Activated CD4-positive, CD25-positive, alpha-beta regulatory T cell (primary cell): ENCODE data around the gene TNS3.

Experiments used
- DNase-seq, 4 experiments: peaks; one replicate each; lab custom pipeline; 2025; lab: John Stamatoyannopoulos, UW

TNS3 gene

DNA sequence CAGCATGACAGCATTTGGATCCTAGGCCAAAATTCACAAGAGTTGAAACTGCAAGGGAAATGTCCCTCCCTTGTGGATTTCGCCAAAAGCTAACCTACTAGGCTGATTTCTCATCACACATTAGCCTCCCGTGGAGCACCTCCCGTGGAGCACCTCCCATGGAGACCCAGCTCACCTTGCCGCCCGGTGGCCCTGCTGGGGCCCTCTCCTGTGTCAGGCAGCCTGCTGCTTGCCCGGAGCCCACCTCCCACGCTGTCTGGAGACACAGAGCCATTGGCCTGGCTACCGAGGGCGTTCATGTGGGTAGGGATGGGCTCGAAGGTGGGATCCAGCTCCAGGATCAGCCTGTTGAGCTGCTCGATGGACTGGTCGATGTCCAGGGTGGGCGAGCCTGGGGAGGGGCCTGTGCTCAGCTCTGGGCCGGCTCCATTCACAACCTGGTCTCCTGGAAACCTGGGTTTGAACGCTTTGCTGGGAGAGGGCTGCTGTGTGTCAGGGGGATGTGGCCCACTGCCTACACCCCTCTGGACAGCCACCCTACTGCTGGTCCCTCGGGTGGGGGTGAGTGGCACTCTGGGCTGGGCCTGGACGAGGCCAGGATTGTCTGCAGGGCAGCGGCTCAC is 213.6 kb downstream of the TNS3 start:
- DNase-seq: no peak

- no peak for DNase-seq
Observed at GRCh38 chr7:47367369-47367768, 214.5 kb downstream of the TNS3 start.

DNA sequence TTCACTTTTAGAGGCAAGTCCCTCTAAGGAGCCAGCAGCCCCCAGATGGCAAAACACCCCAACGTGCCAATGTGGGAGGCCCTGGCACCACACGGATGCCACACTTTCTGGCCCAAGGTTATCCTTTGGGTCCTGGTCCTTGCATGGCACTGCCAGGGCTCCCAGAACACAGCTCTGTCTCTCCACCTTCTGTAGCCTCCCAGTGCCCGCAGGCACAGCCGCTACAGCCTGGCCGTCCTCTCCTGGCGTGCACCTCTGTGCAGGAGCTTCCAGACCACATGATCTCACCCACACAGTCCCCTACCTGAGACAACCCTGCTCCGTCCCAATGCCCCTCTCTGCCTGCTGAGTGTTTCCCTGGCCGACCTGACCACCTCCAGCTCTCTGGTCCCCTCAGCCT is 215.0 kb downstream of the TNS3 start:
- no peak for DNase-seq

GRCh38 chr7:47366211-47366610 is 215.7 kb downstream of the TNS3 start:
- no peak for DNase-seq

- no peak for DNase-seq
Observed at GRCh38 chr7:47362984-47363383, 218.9 kb downstream of the TNS3 start.

- DNase-seq: no peak
Observed at GRCh38 chr7:47361746-47362215, 220.1 kb downstream of the TNS3 start.

GRCh38 chr7:47361236-47361635 is 220.7 kb downstream of the TNS3 start:
- DNase-seq: no peak

DNA sequence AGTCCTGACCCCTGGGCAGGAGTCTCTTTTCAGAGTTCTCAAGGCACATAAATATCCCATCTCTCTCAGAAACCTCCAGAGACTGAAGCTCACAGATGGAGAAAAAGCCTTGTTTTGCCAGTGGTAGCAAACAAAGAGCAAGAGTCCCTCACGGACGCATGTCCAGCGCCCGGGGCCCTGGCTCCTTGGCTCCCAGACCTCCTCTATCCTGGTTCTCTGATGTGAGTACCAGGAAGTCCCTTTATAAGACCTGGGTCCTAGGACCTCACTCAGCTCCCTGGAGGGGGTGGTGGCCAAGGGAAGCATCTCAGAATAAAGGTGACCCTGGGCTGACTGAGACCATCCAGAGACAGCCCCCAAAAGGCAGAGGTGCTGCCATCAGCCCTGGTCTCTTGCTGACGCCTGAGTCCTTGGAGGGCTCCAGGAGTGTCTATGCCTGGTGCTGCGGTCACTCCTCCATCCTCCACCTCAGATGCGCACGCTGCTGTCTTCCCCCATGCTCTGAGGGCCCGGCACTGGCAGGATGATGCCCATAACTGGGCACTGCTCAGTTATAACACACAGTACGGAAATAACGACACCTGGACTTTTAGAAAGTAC is 221.5 kb downstream of the TNS3 start:
- DNase-seq: no peak

- no peak for DNase-seq
Observed at GRCh38 chr7:47358944-47359588, 222.8 kb downstream of the TNS3 start.

GRCh38 chr7:47358357-47358756 is 223.6 kb downstream of the TNS3 start:
- no peak for DNase-seq

DNA sequence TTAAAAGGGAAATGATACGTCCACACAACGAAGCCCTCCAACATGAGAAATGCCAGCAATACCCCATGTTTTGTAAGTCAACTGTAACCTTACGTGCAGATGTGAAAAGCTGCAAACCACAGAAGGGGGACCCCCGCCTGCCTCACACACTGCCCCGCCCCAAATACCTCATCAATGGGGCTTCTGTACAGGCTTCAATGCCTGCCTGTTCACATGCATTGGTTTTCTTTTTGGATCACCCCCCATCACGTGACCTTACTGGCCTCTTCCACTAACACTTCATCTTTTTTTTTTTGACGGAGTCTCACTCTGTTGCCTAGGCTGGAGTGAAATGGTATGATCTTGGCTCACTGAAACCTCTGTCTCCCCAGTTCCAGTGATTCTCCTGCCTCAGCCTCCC is 224.0 kb downstream of the TNS3 start:
- DNase-seq: no peak

DNA sequence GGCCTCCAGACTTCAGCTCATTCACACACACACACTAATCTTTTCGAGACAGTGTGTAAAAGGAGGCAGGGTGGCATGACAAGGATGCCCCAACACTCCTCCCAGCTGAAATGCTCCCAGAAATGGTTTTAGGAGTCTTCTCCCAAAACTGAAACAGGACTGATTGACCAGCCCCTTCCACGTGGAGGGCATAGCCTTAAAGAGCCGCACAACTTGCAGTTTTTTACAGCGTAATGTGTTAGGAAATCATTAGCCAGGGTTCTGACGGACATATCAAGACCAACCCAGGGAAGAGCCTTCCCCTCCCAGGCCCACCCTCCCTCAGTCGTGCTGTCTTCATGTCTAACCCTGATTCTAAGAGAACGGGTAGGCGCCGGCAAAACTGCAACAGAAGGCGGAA is 224.6 kb downstream of the TNS3 start:
- DNase-seq: no peak

GRCh38 chr7:47356261-47356660 is 225.7 kb downstream of the TNS3 start:
- DNase-seq: no peak

DNA sequence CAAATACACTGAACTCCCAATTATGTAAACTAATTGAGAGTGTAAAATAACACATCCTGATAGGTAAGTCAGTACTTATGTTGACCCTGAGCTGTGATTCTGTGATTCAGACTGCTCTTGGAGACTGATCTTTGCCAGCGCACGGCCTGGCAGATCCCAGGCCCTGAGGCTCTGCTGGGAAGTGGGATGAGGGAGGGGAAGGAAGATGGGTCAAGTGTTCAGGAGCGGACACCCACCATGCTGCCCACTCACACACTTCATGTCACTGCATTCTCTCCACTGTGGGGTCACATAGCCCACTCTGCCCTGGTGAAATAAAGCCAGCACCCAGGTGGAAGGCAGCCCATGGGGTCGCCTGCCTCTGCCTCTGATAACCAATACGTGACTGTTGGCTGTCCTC is 226.2 kb downstream of the TNS3 start:
- DNase-seq: no peak

DNA sequence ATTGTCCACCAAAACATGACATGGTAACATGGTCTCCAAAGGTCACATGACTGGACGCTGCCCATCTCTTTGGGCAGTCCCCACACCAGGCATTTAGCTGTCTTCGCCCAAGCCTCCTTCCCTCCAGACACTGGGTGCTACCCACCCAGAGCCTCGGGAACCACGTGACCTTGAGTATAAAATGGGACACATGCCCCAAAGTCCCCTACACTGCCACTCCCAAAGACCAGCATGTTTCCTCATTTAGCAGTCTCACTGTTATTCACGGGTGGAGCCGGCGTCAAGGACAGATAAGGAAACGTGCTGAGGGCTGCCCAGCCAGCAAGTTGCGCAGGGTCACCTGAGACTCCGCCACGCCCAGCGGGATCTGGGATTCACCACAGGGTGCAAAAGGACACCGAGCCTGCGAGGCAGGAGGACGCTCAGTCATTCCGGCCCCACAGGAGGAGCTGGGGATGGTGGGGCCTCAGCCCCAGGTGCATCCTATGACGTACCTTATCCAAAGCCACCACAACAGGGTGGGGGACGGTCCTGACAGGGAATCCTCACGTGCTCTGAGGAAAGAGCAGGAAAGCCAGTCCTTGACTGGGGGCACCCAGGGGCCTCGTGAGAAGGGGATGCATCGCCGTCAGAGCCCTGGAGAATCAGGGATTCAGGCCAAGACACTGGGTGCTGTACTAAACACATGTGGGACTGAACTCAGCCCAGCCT is 226.9 kb downstream of the TNS3 start:
- DNase-seq: no peak

GRCh38 chr7:47354071-47354470 is 227.8 kb downstream of the TNS3 start:
- no peak for DNase-seq

GRCh38 chr7:47352394-47352968 is 229.4 kb downstream of the TNS3 start:
- no peak for DNase-seq

DNA sequence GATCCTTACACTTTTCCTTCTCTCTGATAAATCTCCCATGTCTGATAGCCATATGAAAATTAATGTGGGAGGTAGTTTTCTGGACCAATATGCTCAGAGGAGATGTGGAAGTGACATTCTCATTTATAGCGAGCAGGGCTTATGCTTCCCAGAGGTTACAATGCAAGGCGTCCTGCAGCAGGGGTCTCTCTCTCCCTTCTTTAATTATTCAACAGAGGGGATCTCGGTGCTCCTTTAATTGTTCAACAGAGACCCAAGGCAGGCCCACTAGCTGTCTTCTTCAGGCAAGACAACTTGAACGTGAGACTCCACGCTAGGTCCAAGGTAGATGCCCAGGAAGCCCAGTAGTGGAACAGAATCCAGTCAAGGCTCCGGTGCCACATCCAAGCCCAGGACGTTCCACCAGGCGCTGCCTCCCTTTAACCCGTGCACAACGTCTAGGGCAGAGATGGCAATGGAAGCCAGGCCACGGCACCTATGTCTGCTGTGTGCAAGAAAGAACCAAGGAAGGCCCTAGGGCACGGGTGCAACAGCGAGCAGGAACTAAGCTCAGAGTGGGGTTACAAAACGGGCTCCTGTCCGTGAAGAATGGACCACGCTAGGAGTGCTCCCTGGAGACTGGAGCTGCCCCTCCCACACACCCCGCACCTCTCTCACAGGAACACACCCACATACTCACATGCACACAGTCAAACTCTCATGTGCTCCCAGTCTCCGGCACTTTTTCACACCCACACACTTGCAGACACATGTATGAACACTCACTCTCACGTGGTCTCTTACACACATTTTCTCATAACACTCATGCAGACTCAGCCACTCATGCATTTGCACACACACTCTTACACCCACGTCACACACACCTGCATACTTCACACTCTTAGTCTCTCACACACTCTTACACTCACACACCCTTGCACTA is 230.4 kb downstream of the TNS3 start:
- no peak for DNase-seq

DNA sequence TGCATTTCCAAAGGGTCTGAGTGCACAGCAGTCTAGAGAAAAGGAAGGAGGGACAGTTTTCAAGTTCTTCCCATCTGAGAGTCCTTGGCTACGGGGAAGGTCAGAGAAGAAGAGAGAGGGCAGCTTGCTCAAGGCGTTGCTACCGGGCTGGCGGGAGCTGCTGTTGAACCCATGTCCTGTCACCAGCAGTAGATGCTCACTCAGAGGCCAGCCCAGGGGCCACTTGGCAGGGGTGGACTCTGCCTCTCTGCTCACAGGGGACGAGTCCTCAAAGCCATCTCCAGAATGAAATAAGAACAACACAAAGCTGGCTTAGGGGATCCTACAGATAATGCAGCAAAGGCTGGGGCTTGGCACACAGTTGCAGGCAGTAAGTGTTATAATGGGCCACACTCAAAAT is 231.5 kb downstream of the TNS3 start:
- DNase-seq: no peak

- DNase-seq: no peak
Observed at GRCh38 chr7:47349401-47349800, 232.5 kb downstream of the TNS3 start.

- no peak for DNase-seq
Observed at GRCh38 chr7:47347816-47348385, 234.0 kb downstream of the TNS3 start.
